HG02623 (cell line): ENCODE results near the gene PREP.

Experiments used
- ATAC-seq: cut with Tn5 transposase; IDR thresholded peaks from one replicate; pipeline ENCODE4 v1.9.1; 2021; ENCODE audit warnings: moderate library complexity; ENCODE audit not compliant: unreplicated experiment

Gene PREP

GRCh38 chr6:105398859-105399258 is 4.0 kb downstream of the PREP start:
- ATAC-seq = no peak

DNA sequence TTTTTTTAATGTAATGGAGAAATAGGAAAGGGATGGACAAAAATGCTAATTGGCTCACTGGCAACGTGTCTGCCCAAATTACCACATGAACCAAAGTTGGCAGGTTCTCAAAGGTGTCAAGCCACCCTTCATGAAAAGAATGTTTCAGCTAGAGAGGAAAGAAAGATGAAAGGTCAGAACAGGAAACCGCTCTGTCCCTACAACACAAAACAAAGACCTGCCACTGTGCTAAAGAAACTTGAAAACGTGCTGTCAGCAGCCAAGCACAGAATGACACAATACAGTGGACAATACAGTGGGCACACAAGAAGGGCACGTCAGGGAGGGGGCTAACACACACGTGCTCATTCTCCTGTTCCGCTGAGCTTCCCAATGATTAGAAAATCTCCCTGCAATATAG is 4.9 kb downstream of the PREP start:
- ATAC-seq = no peak

GRCh38 chr6:105391705-105392104 is 11.2 kb downstream of the PREP start:
- ATAC-seq = no peak

- ATAC-seq = no peak
These were observed 13.3 kb downstream of the PREP start for GRCh38 chr6:105389543-105389942.

DNA sequence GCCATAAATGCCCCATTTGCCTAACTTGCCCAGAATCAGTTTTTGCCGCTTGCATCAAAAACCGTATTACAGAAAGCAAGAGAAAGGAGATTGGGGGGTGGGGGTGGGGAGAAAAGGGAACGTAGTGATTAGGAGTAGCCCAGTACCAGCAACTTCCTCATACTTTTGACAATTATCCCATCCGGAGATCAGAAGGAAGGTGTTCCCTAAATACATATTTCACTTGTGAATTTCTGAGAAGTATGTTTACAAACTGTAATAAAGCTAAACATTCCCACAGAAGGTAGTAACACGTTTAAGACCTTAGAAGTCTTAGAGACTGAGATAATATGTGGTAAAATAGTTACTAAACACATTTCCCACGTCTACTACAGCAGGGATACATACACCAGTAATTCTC is 14.5 kb downstream of the PREP start:
- ATAC-seq = no peak

- ATAC-seq = no peak
These were observed 18.9 kb downstream of the PREP start for GRCh38 chr6:105384004-105384403.

- no peak for ATAC-seq
These were observed 19.9 kb downstream of the PREP start for GRCh38 chr6:105382958-105383357.

DNA sequence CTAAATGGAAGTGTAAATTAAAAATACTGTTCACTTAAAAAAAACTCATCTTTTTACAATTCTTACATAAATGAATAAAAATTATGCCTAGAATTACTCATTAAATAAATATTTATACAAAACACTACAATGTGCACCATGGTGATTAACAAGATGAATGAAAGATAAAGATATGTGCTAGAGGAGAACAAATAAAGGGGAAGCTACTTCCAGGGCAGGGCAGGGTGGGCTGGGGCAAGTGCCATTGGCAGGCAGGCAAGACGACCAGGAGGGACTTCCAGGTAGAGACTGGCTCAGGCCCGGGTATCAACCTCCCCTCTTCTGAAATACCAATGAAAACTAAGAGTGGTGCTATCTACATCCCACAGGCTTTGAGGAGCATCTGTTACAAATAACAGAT is 20.4 kb downstream of the PREP start:
- ATAC-seq = no peak

- no peak for ATAC-seq
These were observed 22.2 kb downstream of the PREP start for GRCh38 chr6:105380634-105381033.

- ATAC-seq = no peak
These were observed 27.1 kb downstream of the PREP start for GRCh38 chr6:105375797-105376196.

GRCh38 chr6:105374010-105374420 is 28.9 kb downstream of the PREP start:
- no peak for ATAC-seq

DNA sequence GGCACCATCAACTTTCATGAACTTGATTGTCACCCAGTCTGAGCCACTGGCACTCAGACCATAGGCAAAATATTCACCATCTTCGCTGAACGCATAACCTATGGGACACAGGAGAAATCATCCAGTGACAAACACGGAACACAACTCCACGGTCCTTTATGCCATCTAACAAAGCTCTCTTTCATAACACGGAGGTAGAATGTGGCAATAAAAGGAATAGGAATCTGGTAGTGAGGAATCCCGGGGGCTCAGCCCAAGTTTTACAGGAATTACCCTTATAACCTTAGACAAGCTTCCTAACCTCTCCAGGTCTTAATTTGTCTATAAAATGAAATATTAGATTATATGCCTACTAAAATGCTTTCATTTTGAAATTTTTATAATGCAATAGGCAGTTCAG is 29.4 kb downstream of the PREP start:
- ATAC-seq = no peak

- no peak for ATAC-seq
These were observed 30.1 kb downstream of the PREP start for GRCh38 chr6:105372849-105373182.

DNA sequence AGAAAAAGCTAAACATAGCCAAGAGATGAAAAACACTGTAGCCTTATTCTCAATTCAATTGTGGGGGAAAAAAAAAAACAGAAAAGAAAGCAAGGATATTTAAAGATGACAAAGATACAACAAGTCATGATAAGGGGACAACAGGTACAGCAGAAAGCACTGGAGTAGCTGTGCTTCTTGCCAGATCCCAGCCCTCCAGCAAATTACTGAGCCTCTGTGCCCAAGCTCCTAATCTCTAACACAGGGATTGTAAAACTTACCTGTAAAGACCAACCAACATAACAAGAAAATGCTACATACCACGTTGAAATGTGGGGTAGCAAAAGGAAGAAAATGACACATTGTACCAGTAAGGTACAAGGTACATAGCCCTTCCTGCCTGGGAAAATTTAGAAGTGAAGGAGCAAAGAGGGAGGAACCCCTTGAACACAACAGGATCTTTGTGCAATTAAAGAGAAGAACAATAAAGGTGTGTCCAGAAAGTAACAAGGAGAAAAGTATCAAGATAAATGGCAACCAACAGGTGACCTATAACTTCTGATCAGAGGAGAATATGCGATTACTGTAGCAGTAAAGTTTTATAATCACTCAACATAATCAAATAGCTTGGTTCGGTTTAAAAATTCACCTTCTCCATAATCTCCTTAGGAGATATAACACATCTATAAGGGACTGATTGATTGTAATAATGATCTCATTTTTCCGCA is 30.6 kb downstream of the PREP start:
- ATAC-seq = no peak

- no peak for ATAC-seq
These were observed 32.5 kb downstream of the PREP start for GRCh38 chr6:105370351-105370750.

- ATAC-seq = no peak
These were observed 33.7 kb downstream of the PREP start for GRCh38 chr6:105369145-105369544.

- no peak for ATAC-seq
These were observed 38.6 kb downstream of the PREP start for GRCh38 chr6:105364243-105364642.

- ATAC-seq = no peak
These were observed 39.7 kb downstream of the PREP start for GRCh38 chr6:105363100-105363754.

DNA sequence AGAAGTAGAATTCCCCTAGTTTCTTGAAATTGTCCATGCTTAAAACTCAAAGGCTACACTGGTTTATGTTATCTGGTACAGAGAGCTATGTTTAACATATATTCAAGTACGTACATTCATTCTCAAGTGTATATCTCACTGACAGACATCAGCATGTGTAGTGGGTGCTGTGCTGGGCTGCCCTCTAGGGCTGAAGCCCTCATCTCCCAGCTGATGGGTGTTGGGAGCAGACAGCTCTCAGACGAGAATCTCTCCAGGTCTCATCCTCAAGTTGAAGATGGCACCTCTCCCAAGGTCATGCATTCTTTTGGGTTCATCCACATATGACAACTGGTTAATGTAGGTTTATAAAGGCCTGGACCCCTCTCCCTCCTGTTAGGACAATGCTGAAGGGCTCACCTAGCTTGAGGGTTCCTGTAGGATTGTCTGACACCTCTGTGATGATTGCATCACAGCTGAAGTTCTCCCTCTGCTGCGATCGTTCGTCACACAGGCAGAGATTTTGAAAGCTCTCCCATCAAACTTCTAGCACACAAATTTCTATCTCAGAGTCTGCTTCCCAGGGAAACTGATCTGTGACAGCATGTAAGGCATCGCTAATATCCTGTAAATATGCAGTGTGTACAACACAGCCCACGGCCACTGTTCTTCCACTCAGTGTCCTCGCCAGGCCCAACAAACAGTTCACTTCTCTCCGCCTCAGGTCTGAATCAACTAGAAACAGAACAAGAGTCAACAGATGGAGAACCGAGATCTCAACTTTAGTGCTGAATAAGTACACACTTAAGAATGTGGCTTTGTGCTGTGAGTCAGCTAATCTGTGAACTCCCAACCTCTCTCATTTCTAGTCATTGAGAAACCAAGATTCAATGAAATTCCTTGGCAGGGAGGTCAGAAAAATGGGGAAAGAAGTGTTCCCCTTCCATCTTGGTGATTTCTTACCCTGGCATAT is 43.2 kb downstream of the PREP start:
- no peak for ATAC-seq

DNA sequence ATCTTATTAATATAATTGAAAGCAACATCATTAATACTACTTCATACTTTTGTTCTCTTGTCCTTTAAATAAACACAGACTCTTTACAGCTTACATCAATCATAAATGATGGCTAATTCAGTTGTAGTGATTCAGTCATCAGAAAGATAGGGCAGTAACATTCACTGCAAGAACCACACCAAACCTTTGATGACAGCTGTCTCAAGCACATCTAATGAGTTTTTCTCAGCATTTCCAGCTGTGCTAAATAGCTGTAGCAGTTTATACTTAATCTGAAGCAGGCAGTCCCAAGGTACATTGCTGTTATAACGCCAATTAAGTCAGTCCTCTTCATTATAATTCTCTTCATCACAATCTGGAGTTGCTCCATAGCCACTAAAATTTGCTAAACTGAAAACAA is 45.7 kb downstream of the PREP start:
- ATAC-seq = no peak

GRCh38 chr6:105352037-105352617 is 50.8 kb downstream of the PREP start:
- no peak for ATAC-seq
